SH-SY5Y (cell line): ENCODE measurements around the gene ZSCAN4.

Experiments used
- GATA2 ChIP-seq: IDR thresholded peaks from 2 replicates; pipeline ENCODE4 v1.6.1; 2011; ENCODE audit warnings: mild to moderate bottlenecking, low read depth, low read length
- GATA3 ChIP-seq: IDR thresholded peaks from 2 replicates; pipeline ENCODE4 v1.6.1; 2011; ENCODE audit warnings: low read depth, mild to moderate bottlenecking, low read length, moderate library complexity

DNA sequence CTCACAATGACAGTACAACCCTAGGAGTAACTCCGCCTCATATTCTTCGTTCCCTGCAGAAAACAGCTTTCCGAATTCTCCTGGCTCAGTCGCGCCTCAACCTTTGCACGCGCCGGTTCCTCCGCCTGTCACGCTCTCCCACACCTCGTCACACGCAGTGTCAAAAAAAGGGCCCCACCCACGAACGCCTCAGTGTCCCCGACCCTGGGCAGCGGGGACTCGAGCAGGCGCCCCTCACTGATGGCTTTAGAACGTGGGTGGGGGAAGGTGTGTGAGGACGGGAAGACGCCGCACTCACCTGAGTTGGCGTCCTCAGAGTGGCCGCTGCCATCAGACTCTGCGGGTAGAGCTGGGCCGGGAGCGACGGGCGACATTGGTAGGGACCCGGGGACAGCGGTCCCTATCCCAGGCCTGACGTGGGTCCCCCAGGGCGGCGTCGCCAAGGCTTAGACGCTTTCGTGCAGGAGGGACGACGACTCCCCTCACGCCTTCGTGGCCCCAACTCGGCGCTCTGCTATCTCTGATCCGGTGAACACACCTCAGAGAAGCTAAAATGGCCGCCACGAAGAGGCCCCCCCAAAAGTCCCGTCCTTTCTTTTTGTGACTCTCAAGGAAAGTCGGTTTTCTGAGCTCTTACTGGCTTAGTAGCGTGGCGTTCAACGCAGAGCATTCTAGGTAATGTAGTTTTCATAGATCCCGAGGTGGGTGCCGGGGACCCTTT lies 40.1 kb downstream of the ZSCAN4 start, which contains the start of gene ZNF154:
- TF ChIP-seq GATA2 (no peak), GATA3 (no peak)
